ENCODE results near the gene ZNF891. TPM values are rescaled to one million over a fixed set of nuclear protein-coding genes. Genes with fewer than 3 reads are reported as not detected.

Gene ZNF891
- total and polyA plus RNA-seq, 2 of the 8 experiments (the other 6 are each of a cell fraction or from before 2014, with no cell fraction given), result 1.3 to 3.1 TPM

DNA sequence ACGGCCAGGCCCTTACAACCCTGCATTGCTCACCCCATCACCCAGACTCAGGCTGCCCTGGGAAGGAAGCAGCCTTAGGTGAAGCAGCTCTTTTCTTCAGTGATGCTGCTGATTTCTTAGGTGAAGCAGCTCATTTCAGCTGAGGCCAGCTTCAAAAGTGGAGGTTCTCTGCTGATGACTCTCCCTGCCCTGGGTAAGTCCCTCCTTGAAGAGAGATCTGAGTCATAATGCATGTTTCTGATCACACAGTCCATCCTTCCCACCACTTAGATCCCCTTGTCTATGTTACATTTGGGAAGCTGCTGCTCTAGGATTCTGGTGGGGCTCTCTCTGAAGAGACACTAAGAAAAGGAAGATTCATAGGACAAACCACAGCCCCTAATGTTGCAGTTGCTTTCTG is 66.5 kb downstream of the ZNF891 start (continued):
- TF ChIP-seq, protein P1, sequence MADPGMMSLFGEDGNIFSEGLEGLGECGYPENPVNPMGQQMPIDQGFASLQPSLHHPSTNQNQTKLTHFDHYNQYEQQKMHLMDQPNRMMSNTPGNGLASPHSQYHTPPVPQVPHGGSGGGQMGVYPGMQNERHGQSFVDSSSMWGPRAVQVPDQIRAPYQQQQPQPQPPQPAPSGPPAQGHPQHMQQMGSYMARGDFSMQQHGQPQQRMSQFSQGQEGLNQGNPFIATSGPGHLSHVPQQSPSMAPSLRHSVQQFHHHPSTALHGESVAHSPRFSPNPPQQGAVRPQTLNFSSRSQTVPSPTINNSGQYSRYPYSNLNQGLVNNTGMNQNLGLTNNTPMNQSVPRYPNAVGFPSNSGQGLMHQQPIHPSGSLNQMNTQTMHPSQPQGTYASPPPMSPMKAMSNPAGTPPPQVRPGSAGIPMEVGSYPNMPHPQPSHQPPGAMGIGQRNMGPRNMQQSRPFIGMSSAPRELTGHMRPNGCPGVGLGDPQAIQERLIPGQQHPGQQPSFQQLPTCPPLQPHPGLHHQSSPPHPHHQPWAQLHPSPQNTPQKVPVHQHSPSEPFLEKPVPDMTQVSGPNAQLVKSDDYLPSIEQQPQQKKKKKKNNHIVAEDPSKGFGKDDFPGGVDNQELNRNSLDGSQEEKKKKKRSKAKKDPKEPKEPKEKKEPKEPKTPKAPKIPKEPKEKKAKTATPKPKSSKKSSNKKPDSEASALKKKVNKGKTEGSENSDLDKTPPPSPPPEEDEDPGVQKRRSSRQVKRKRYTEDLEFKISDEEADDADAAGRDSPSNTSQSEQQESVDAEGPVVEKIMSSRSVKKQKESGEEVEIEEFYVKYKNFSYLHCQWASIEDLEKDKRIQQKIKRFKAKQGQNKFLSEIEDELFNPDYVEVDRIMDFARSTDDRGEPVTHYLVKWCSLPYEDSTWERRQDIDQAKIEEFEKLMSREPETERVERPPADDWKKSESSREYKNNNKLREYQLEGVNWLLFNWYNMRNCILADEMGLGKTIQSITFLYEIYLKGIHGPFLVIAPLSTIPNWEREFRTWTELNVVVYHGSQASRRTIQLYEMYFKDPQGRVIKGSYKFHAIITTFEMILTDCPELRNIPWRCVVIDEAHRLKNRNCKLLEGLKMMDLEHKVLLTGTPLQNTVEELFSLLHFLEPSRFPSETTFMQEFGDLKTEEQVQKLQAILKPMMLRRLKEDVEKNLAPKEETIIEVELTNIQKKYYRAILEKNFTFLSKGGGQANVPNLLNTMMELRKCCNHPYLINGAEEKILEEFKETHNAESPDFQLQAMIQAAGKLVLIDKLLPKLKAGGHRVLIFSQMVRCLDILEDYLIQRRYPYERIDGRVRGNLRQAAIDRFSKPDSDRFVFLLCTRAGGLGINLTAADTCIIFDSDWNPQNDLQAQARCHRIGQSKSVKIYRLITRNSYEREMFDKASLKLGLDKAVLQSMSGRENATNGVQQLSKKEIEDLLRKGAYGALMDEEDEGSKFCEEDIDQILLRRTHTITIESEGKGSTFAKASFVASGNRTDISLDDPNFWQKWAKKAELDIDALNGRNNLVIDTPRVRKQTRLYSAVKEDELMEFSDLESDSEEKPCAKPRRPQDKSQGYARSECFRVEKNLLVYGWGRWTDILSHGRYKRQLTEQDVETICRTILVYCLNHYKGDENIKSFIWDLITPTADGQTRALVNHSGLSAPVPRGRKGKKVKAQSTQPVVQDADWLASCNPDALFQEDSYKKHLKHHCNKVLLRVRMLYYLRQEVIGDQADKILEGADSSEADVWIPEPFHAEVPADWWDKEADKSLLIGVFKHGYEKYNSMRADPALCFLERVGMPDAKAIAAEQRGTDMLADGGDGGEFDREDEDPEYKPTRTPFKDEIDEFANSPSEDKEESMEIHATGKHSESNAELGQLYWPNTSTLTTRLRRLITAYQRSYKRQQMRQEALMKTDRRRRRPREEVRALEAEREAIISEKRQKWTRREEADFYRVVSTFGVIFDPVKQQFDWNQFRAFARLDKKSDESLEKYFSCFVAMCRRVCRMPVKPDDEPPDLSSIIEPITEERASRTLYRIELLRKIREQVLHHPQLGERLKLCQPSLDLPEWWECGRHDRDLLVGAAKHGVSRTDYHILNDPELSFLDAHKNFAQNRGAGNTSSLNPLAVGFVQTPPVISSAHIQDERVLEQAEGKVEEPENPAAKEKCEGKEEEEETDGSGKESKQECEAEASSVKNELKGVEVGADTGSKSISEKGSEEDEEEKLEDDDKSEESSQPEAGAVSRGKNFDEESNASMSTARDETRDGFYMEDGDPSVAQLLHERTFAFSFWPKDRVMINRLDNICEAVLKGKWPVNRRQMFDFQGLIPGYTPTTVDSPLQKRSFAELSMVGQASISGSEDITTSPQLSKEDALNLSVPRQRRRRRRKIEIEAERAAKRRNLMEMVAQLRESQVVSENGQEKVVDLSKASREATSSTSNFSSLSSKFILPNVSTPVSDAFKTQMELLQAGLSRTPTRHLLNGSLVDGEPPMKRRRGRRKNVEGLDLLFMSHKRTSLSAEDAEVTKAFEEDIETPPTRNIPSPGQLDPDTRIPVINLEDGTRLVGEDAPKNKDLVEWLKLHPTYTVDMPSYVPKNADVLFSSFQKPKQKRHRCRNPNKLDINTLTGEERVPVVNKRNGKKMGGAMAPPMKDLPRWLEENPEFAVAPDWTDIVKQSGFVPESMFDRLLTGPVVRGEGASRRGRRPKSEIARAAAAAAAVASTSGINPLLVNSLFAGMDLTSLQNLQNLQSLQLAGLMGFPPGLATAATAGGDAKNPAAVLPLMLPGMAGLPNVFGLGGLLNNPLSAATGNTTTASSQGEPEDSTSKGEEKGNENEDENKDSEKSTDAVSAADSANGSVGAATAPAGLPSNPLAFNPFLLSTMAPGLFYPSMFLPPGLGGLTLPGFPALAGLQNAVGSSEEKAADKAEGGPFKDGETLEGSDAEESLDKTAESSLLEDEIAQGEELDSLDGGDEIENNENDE (IDR thresholded peaks at IDR 0.05; ENCODE audit: insufficient replicate concordance, low read length), result no peak
- TF ChIP-seq BACH1 (IDR thresholded peaks at IDR 0.05; ENCODE audit: low read length) (no peak), SIX5 (IDR thresholded peaks at IDR 0.05; ENCODE audit: low read depth, low read length) (no peak), TAF7 (optimal IDR thresholded peaks at IDR 0.05; ENCODE audit: borderline replicate concordance, low read depth, low read length) (no peak), CBX5 (IDR thresholded peaks at IDR 0.05; ENCODE audit: low read depth, low read length) (no peak), TBP (IDR thresholded peaks at IDR 0.05; ENCODE audit: low read depth, low read length) (no peak), CEBPB (IDR thresholded peaks at IDR 0.05; ENCODE audit: low read depth, low read length) (no peak)
